Activated CD4-positive, alpha-beta T cell treated with anti-CD3 and anti-CD28 coated beads, Interleukin-2, Interleukin-4, amounts not matched to agents 100 ng/mL and 50 ng/mL, durations not matched to agents 16 hours and 8 hours (primary cell): ENCODE data around the gene HECTD4.
"Not testable (repeated sequence)": the region's sequence is repeated elsewhere in the genome, so short reads cannot be mapped to it uniquely, and the experiment has no call there.

Experiments
- DNase-seq: peaks from one replicate; pipeline ENCODE4 v3.0.0-alpha.2; 2020; ENCODE audit warnings: low spot score

Gene HECTD4

GRCh38 chr12:112158461-112159145, 223.6 kb downstream of the HECTD4 start:
- DNase-seq, result not testable (repeated sequence)

- no peak for DNase-seq
These were observed 228.4 kb downstream of the HECTD4 start for GRCh38 chr12:112153893-112154219.

- no peak for DNase-seq
These were observed 228.9 kb downstream of the HECTD4 start for GRCh38 chr12:112153181-112153892.

GRCh38 chr12:112151766-112152541, 230.3 kb downstream of the HECTD4 start:
- DNase-seq, result no peak

- no peak for DNase-seq
These were observed 232.6 kb downstream of the HECTD4 start for GRCh38 chr12:112149596-112149995.

- no peak for DNase-seq
These were observed 234.2 kb downstream of the HECTD4 start for GRCh38 chr12:112148031-112148513.

GRCh38 chr12:112146123-112146522, 236.1 kb downstream of the HECTD4 start:
- DNase-seq, result no peak

- DNase-seq, result no peak
These were observed 241.5 kb downstream of the HECTD4 start for GRCh38 chr12:112140728-112141127.

GRCh38 chr12:112134731-112135130, 247.5 kb downstream of the HECTD4 start:
- no peak for DNase-seq

GRCh38 chr12:112133418-112133817, 248.8 kb downstream of the HECTD4 start:
- DNase-seq, result no peak

GRCh38 chr12:112131686-112132085, 250.5 kb downstream of the HECTD4 start:
- DNase-seq, result no peak

GRCh38 chr12:112130441-112130998, 251.7 kb downstream of the HECTD4 start:
- peak; percentile 82 for DNase-seq

- DNase-seq, result no peak
These were observed 255.3 kb downstream of the HECTD4 start for GRCh38 chr12:112126911-112127310.

- no peak for DNase-seq
These were observed 256.2 kb downstream of the HECTD4 start for GRCh38 chr12:112126000-112126438.

GRCh38 chr12:112125250-112125999, 256.8 kb downstream of the HECTD4 start, which contains the start of gene TRAFD1:
Gene TRAFD1 (plus strand): TSS chr12:112125560. CDS start chr12:112130523, 4,963 bp downstream.
- peak; percentile 99 for DNase-seq

- no peak for DNase-seq
These were observed 257.3 kb downstream of the HECTD4 start for GRCh38 chr12:112124918-112125249.

- no peak for DNase-seq
These were observed 259.2 kb downstream of the HECTD4 start for GRCh38 chr12:112122823-112123690.

- no peak for DNase-seq
These were observed 260.3 kb downstream of the HECTD4 start for GRCh38 chr12:112121780-112122565.

- no peak for DNase-seq
These were observed 264.5 kb downstream of the HECTD4 start for GRCh38 chr12:112117685-112118084.
